Measurements from ENCODE around the gene TLCD2. TPM values are rescaled to one million over a fixed set of nuclear protein-coding genes. Genes with fewer than 3 reads are reported as not detected.

TLCD2 gene
- total RNA-seq, 1 donor = 4.5 TPM

DNA sequence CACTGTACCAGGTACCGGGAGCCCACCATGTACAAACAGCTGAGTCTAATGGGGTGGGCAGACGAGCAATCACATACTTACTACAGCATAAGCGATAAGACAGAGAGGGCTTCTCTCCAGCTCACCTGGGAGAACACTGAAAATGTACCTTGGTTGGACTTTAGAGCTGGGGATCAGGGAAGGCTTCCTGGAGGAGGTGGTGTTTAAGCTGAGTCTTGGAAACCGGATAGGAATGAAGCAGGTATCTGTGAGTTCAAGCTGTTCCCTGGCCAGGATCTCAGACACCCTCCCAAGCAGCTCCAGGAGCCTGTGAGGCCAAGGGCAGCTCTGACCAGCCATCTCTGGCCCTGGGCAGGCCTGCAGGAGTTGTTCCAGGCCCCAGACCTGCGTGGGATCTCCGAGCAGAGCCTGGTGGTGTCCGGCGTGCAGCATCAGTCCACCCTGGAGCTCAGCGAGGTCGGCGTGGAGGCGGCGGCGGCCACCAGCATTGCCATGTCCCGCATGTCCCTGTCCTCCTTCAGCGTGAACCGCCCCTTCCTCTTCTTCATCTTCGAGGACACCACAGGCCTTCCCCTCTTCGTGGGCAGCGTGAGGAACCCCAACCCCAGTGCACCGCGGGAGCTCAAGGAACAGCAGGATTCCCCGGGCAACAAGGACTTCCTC lies 43.7 kb upstream of the TLCD2 start:
- TF ChIP-seq, protein P1, sequence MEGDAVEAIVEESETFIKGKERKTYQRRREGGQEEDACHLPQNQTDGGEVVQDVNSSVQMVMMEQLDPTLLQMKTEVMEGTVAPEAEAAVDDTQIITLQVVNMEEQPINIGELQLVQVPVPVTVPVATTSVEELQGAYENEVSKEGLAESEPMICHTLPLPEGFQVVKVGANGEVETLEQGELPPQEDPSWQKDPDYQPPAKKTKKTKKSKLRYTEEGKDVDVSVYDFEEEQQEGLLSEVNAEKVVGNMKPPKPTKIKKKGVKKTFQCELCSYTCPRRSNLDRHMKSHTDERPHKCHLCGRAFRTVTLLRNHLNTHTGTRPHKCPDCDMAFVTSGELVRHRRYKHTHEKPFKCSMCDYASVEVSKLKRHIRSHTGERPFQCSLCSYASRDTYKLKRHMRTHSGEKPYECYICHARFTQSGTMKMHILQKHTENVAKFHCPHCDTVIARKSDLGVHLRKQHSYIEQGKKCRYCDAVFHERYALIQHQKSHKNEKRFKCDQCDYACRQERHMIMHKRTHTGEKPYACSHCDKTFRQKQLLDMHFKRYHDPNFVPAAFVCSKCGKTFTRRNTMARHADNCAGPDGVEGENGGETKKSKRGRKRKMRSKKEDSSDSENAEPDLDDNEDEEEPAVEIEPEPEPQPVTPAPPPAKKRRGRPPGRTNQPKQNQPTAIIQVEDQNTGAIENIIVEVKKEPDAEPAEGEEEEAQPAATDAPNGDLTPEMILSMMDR (IDR thresholded peaks at IDR 0.05; ENCODE audit: insufficient read depth, low read length) = no peak
- H3K4me3 ChIP-seq (ENCODE audit: low read depth, low read length) = no peak overlapping the region
- DNase-seq (ENCODE audit: low read depth) = no peak

DNA sequence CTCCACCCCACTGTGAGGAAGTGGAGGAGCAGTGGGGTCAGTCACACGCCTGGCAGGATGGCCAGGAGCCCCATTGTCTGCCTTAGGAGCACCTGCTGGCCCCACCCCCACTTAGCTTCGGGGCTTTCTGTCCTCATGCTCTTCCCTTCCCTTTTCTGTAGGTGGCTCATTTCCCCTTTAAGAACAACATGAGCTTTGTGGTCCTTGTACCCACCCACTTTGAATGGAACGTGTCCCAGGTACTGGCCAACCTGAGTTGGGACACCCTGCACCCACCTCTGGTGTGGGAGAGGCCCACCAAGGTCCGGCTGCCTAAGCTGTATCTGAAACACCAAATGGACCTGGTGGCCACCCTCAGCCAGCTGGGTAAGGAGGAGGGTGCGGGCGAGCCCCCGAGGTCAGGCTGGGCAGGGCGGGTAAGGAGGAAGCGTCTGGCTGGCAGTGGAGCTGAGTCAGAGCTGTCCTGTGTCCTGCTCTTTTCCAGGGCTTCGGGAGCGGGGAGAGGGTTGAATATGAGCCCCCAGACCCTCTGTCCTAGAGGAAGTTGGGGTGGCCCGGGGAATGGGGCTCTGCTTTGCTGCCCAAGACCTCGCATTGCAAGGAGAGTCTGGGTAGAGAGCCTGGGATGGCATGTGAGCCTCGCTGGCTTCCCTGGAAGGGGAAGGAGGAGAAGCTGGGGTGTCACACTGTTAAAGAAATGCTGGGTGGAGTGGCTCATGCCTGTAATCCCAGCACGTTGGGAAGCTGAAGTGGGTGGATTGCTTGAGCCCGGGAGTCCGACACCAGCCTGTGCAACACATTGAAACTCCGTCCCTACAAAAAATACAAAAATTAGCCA lies 42.5 kb upstream of the TLCD2 start:
- TF ChIP-seq, protein P1 (IDR thresholded peaks at IDR 0.05; ENCODE audit: insufficient read depth, low read length) = no peak
- no peak for DNase-seq (ENCODE audit: low read depth)
- H3K4me3 ChIP-seq (ENCODE audit: low read depth, low read length) = no peak overlapping the region

DNA sequence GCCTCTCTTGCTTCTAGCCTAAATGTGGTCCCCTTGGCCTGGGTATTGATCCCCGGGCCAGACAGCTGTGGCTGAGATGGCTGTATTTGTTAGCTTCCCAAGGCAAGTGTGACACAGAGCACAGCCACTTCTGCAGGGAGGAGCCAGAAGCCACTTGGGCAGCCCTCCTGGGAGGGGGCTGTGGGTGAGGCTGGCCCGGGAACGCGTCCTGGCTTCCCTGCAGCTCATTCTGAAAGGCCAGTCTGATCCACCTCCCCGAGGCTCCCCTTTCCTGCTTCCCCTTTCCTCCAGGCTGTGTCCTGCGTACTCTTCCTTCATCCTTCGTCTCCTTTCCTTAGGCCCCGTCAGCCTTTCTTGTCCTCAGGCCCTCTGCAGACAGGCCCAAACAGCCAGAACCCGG lies 40.5 kb upstream of the TLCD2 start:
- TF ChIP-seq, protein P1 (IDR thresholded peaks at IDR 0.05; ENCODE audit: insufficient read depth, low read length) = no peak
- no peak for DNase-seq (ENCODE audit: low read depth)
- no peak overlapping the region for H3K4me3 ChIP-seq (ENCODE audit: low read depth, low read length)

DNA sequence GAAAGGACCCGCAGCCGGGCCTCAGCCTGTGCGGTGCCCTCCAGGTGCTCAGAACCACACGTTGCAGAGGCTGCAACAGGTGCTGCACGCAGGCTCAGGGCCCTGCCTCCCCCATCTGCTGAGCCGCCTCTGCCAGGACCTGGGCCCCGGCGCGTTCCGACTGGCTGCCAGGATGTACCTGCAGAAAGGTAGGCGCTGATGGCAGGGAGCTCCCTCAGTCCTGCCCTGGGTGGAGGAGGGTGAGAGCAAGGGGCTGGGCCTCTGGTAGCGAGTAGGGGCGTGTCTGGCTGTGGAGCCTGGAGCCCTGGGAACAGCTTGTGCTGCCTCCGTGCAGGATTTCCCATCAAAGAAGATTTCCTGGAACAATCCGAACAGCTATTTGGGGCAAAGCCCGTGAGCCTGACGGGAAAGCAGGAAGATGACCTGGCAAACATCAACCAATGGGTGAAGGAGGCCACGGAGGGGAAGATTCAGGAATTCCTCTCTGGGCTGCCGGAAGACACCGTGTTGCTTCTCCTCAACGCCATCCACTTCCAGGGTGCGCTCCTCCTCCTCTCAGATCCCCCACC lies 36.9 kb upstream of the TLCD2 start:
- H3K4me3 ChIP-seq (ENCODE audit: low read depth, low read length) = no peak overlapping the region
- TF ChIP-seq, protein P1 (IDR thresholded peaks at IDR 0.05; ENCODE audit: insufficient read depth, low read length) = no peak
- no peak for DNase-seq (ENCODE audit: low read depth)

DNA sequence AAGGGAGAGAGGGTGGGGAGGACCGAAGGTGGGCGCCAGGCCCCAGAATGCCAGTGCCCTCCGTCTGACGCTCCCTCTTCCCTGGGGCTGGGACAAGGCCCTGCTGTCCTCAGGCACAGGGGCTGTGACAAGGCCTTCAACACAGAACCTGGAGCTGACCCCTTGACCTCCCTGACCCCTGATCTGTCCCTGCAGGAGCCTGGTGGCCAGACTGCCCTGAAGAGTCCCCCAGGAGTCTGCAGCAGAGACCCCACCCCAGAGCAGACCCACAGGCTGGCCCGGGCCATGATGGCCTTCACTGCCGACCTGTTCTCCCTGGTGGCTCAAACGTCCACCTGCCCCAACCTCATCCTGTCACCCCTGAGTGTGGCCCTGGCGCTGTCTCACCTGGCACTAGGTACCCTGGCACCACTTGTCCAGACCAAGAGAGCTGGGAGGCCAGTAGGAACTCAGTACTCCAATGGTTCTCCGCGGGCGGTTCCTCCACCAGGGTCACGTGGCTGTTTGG lies 35.4 kb upstream of the TLCD2 start:
- TF ChIP-seq, protein P1 (IDR thresholded peaks at IDR 0.05; ENCODE audit: insufficient read depth, low read length) = no peak
- DNase-seq (ENCODE audit: low read depth) = no peak

DNA sequence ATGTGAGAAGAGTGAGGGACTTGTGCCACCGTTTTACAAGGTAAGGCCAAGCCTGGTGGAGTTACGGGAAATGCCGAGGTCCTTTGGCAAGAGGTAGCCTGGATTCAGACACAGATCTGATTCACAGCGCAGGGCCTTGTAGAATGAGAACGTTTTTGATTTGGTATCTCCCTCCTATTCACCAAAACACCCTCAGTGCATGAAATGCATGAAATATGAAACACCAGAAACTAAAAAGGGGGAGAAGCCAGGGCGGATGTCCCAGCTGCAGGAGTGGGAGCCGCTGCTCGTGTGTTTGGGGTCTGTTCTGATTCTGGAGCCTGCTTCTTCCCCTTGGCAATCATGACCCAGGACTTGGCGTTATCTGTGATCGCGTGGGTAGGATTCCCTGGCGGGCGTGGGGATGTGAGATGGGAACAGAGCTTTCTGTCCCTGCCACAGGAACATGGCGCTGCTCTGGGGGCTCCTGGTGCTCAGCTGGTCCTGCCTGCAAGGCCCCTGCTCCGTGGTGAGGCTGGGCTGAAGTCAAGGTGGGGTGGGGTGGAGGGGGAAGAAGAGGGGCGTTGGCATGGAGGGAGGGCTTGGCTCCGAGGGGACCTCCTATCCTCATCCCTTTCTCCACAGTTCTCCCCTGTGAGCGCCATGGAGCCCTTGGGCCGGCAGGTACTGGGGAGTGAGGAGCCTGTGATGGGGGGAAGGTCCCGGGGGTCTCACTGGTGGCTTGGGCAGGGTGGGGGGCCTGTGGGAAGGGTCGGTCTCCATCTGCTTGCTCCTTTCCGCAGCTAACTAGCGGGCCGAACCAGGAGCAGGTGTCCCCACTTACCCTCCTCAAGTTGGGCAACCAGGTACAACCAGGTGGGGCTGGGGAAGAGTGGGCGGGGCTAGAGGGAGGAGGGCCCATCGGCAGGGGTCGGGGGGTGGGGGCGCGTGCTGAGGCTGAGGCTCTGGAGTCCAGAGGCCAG lies 34.7 kb upstream of the TLCD2 start:
- no peak overlapping the region for H3K4me3 ChIP-seq (ENCODE audit: low read depth, low read length)
- TF ChIP-seq, protein P1 (IDR thresholded peaks at IDR 0.05; ENCODE audit: insufficient read depth, low read length) = no peak
- DNase-seq (ENCODE audit: low read depth) = no peak

More for the DNA sequence above, 35.4 kb upstream of the TLCD2 start:
- H3K4me3 ChIP-seq (ENCODE audit: low read depth, low read length) = no peak overlapping the region

Measured in fibroblast of the aortic adventitia (primary cell).